Heart right ventricle (tissue), 16 donors: ENCODE results near the gene PIK3R6. TPM values are rescaled to one million over a fixed set of nuclear protein-coding genes. Genes with fewer than 3 reads are reported as not detected.

Experiments
- ATAC-seq, 8 donors: fragments of 200-7000 bp; cut with Tn5 transposase; one replicate each; pipeline ENCODE4 v1.9.1; 2020; ENCODE audit warnings: mild to moderate bottlenecking in 8 of 8, moderate library complexity in 8 of 8, moderate number of reproducible peaks in 1 of 8
- DNase-seq, 2 donors: peaks; one replicate each; pipeline ENCODE4 v3.0.0-alpha.2; 2020
- H3K27ac ChIP-seq, 10 donors: fragments of 200-600 bp; sonication (generic) in 2 of 10; one replicate each; pipeline versions ENCODE4 v1.5.0 to v1.8.0; 2020 to 2022; ENCODE audit warnings: mild to moderate bottlenecking in 3 of 10
- H3K27me3 ChIP-seq, 7 donors: fragments of 200-600 bp; one replicate each; pipeline ENCODE4 v1.8.0; 2021 to 2022; ENCODE audit warnings: mild to moderate bottlenecking in 2 of 7
- H3K36me3 ChIP-seq, 9 donors: fragments of 200-600 bp; sonication (generic) in 1 of 9; one replicate each; pipeline versions ENCODE4 v1.5.0 to v1.8.0; 2020 to 2022; ENCODE audit warnings: mild to moderate bottlenecking in 2 of 9
- H3K4me1 ChIP-seq, 9 donors: fragments of 200-600 bp; sonication (generic) in 1 of 9; one replicate each; pipeline versions ENCODE4 v1.5.0 to v1.8.0; 2020 to 2022; ENCODE audit warnings: mild to moderate bottlenecking in 4 of 9
- H3K4me3 ChIP-seq, 10 donors: fragments of 200-600 bp; sonication (generic) in 2 of 10; one replicate each; pipeline versions ENCODE4 v1.5.0 to v1.8.0; 2020 to 2022; ENCODE audit warnings: mild to moderate bottlenecking in 7 of 10, moderate library complexity in 2 of 10
- H3K9me3 ChIP-seq, 11 donors: fragments of 200-600 bp in 10 of 11; sonication (generic) in 2 of 11; one replicate each; pipeline versions ENCODE4 v1.5.0 to v1.8.0; 2013 to 2022; ENCODE audit warnings: mild to moderate bottlenecking in 2 of 11, control low read depth in 1 of 11, moderate library complexity in 1 of 11
- CTCF ChIP-seq, 9 donors: fragments of 200-600 bp; sonication (generic) in 2 of 9; IDR thresholded peaks; one replicate each; pipeline versions ENCODE4 v1.5.0 to v1.8.0; 2021 to 2022; ENCODE audit warnings: antibody characterized with exemption in 9 of 9, mild to moderate bottlenecking in 5 of 9, moderate library complexity in 1 of 9
- WGBS, 2 donors: extraction: QIAGEN DNeasy Blood & Tissue Kit; methylation state at CpG; one replicate each; pipeline ENCODE4 v1.1.7; 2013; ENCODE audit warnings: inconsistent platforms in 1 of 2; 5-methylcytosine and 5-hydroxymethylcytosine counted together
- intact Hi-C, 10 donors: fragments of 100-400 bp; cut with DNase I; formaldehyde crosslinking; loops; one replicate each; pipeline versions ENCODE4 v1.11.1 to v1.14.2; 2022
- polyA plus RNA-seq, 2 donors: library from polyadenylated mRNA; stranded (reverse); fragments of 200-250 nt; gene quantifications; one replicate each; pipeline ENCODE4 v1.2.3, GENCODE V29; 2013
- total RNA-seq, 10 donors: library from RNA; stranded (reverse); fragmentation: NEBNext Ultra II Directional in 3 of 10; extraction: Animal tissue kit (Norgen Biotek cat#: 25700) in 3 of 10; gene quantifications; one replicate each; pipeline versions ENCODE4 v1.2.1 to v1.2.4, GENCODE V29; 2021 to 2023
- donor health status: Arrhythmogenic right ventricular cardiomyopathy.
- donor health status: ischemic (EF 13 %, LVEDD 7.1; RV severe dilation, severe dysfunction).
- donor health status: healthy with polysubstance abuse.
- donor health status: DM: no; HTN: yes; CAD: no.
- donor health status: DM: no; HTN: no; CAD: no.
- donor health status: ischemic (EF 25% LVEDD 6.9; RV normal size, moderate dysfunction).
- donor health status: ischemic (EF 25% LVEDD 5.7; RV mildly dilated, moderate dysfunction).
- donor health status: healthy.
- donor health status: DM: yes; HTN: yes; CAD: no.
- donor health status: Ischemic cardiomyopathy.
- donor health status: ischemic (EF 35%, LVEDD 5.7; RV mildly dilated, moderate dysfunction).
- donor health status: nonischemic (EF 11% LVEDD 7.7; RV severe dilation, severe dysfunction).
- donor health status: DM: yes; HTN: yes; CAD: no.
- donor health status: PGD.
- donor health status: ischemic (EF 29% LVEDD 5.4; RV normal size, mild dysfunction).
- donor health status: nonischemic (EF 23%, LVEDD 6.1; RV moderate dilation, normal function).

Gene PIK3R6
- total and polyA plus RNA-seq, 12 donors = 0.32 to 3.4 (median 1.0) TPM

DNA sequence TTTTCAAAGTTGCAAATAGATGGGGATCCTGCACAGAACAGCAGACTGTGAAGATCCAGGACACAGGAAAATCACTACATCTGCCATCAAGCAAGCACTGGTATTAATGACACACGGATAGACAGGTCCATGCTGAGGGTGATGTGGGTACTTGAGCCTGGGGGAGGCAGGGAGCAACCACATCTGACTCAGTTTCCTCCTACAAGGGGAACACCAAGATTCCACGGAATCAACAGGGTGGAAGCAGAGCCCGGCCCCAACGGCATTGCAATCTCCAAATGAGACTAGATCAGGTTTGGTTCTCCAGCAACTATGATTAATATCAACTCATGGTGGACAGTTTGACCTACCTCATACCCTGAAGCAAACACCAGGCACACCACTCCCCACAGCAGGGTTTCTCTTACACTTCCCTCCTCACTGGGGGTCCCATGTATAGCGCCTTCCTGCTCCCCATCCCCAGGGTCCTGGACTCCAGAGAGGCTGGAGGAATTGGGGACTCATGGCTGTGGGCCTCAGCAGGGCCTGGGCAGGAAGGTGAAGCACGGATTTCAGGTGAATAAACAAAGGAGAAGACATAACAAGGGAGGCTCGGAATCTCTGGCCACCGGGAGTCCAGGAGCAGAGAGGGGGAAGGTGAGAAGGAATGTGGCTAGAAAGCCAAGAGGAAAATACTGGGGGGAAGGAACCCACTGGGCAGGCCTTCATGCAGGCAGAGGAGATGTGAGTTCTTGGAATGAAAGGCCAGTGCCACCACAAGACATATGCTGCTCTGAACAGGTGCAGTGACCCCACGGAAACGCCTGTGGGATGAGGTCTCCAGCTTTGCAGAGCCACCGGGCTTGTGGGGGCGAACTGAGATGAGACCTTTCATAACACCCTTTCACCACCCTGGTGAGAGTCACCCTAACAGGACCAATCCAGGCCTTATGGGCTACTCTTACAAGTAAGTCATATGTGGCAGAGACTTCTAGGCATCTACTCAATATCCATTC is 29.5 kb upstream of the PIK3R6 start:
- intact Hi-C loops = loop anchor here in 8 of 10 donors (5.0 to 10.0 kb wide), 6 partner anchors 92 to 492 kb away; partner anchors contain the start of gene SPDYE4 (in 2 of the 8)
- Histone ChIP-seq H3K4me3 (no peak overlapping the region), H3K27me3 (peaks cover 0 to 18% (median 0%) of the 10 kb centered on the region in 7 donors), H3K36me3 (peaks cover 0 to 70% (median 0%) of the 10 kb centered on the region in 9 donors), H3K27ac (no peak overlapping the region), H3K4me1 (peaks cover 0 to 49% (median 0%) of the 10 kb centered on the region in 9 donors), H3K9me3 (no peaks in the 10 kb centered on the region)
- no peak for ATAC-seq
- DNase-seq = no peak
- 81 to 83% methylated on average over 12 of the region's 12 CpGs for WGBS, 2 donors
- TF ChIP-seq CTCF (IDR thresholded peaks at IDR 0.05) = no peak

GRCh38 chr17:8896087-8896486 is 28.6 kb upstream of the PIK3R6 start:
- Histone ChIP-seq H3K4me1 (peaks cover 0 to 49% (median 0%) of the 10 kb centered on the region in 9 donors), H3K9me3 (no peaks in the 10 kb centered on the region), H3K36me3 (peaks cover 0 to 71% (median 0%) of the 10 kb centered on the region in 9 donors), H3K27me3 (peaks cover 0 to 15% (median 0%) of the 10 kb centered on the region in 7 donors), H3K27ac (no peak overlapping the region), H3K4me3 (no peak overlapping the region)
- intact Hi-C loops = loop anchor here in 8 of 10 donors (5.0 to 10.0 kb wide), 6 partner anchors 91 to 491 kb away; partner anchors contain the start of gene SPDYE4 (in 2 of the 8)
- no peak for TF ChIP-seq CTCF (IDR thresholded peaks at IDR 0.05)
- WGBS, 2 donors = 83 to 86% methylated on average over 3 of the region's 3 CpGs
- ATAC-seq = no peak
- DNase-seq = no peak

DNA sequence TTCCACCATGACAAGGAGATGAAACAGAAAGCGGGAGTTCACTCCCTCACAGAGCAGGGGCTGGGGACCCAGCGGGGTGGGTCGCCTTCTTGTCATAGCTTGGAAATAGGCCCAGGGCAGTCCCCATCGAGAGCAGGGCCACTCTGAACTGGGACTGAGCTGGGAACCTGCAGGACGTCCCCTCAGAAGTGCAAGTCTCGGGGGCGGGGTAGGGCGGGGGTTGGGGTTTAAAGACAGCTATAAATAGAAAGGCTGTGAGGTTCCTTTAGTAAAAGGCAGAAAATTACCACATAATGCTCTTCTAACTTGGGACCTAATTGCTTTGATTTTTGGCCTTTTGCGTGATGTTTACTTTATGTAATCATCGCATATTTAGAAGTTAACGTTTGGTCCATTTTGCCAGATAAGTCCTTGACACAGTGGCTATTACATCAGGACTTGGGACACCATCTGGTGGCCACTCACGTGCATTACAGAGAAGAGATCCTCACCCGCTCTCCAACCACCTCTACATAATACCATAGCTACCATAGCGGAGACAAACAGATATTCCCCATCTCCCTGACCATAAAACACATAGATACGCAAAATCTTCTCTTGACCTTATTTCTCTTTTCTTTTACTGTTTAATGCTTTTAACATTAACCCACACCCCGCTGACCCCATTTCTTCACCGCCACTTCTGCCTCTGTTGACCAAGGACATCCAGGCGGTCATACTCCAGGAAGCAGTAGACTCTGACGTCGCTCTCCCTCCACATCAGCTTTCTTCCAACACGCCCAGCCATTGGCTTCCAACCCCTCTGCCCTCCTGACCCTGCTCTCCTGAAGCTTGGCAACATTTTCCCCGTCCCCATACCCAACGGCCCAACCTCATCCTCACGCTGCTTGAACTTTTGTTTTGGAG is 27.5 kb upstream of the PIK3R6 start:
- Histone ChIP-seq H3K27me3 (peaks cover 0 to 13% (median 0%) of the 10 kb centered on the region in 7 donors), H3K4me3 (peak overlapping the region in 2 of 10 donors; percentile 9 to 13), H3K9me3 (no peaks in the 10 kb centered on the region), H3K36me3 (peaks cover 0 to 79% (median 0%) of the 10 kb centered on the region in 9 donors), H3K27ac (no peak overlapping the region), H3K4me1 (peaks cover 0 to 39% (median 0%) of the 10 kb centered on the region in 9 donors)
- DNase-seq = peak in 1 of 2 donors; percentile 61
- peak; percentile 72 to 91 (median 82) for ATAC-seq
- intact Hi-C loops = loop anchor here in 9 of 10 donors (5.0 to 10.0 kb wide), 8 partner anchors 88 to 490 kb away; partner anchors contain the start of gene SPDYE4 (in 2 of the 9)
- 39 to 42% methylated on average over 24 of the region's 24 CpGs for WGBS, 2 donors
- TF ChIP-seq CTCF (IDR thresholded peaks at IDR 0.05) = peak; percentile 73 to 91 (median 85)
